ENCODE measurements around the gene IMPG2.

IMPG2 gene

GRCh38 chr3:101240719-101241399, 79.5 kb downstream of the IMPG2 start:
- DNase-seq (ENCODE audit: low read depth) = no peak

GRCh38 chr3:101235048-101235447, 85.3 kb downstream of the IMPG2 start:
- DNase-seq (ENCODE audit: low read depth) = no peak

GRCh38 chr3:101230618-101231017, 89.8 kb downstream of the IMPG2 start:
- DNase-seq (ENCODE audit: low read depth) = no peak

GRCh38 chr3:101229681-101230080, 90.7 kb downstream of the IMPG2 start:
- no peak for DNase-seq (ENCODE audit: low read depth)

- no peak for DNase-seq (ENCODE audit: low read depth)
Measured at GRCh38 chr3:101228441-101228840, 91.9 kb downstream of the IMPG2 start.

- no peak for DNase-seq (ENCODE audit: low read depth)
Measured at GRCh38 chr3:101224739-101225138, 95.6 kb downstream of the IMPG2 start.

GRCh38 chr3:101223016-101223415, 97.4 kb downstream of the IMPG2 start:
- DNase-seq (ENCODE audit: low read depth) = no peak

- no peak for DNase-seq (ENCODE audit: low read depth)
Measured at GRCh38 chr3:101219842-101220560, 100.4 kb downstream of the IMPG2 start.

- DNase-seq (ENCODE audit: low read depth) = no peak
Measured at GRCh38 chr3:101217472-101218245, 102.7 kb downstream of the IMPG2 start.

- peak; percentile 82 for DNase-seq (ENCODE audit: low read depth)
Measured at GRCh38 chr3:101216710-101217465, 103.5 kb downstream of the IMPG2 start.

- no peak for DNase-seq (ENCODE audit: low read depth)
Measured at GRCh38 chr3:101212730-101213129, 107.6 kb downstream of the IMPG2 start.

GRCh38 chr3:101204246-101204645, 116.1 kb downstream of the IMPG2 start:
- DNase-seq (ENCODE audit: low read depth) = no peak

- no peak for DNase-seq (ENCODE audit: low read depth)
Measured at GRCh38 chr3:101203411-101203810, 117.0 kb downstream of the IMPG2 start.

GRCh38 chr3:101202640-101203039, 117.7 kb downstream of the IMPG2 start:
- DNase-seq (ENCODE audit: low read depth) = no peak

- no peak for DNase-seq (ENCODE audit: low read depth)
Measured at GRCh38 chr3:101200461-101200860, 119.9 kb downstream of the IMPG2 start.

GRCh38 chr3:101195951-101196713, 124.2 kb downstream of the IMPG2 start:
- peak; percentile 68 for DNase-seq (ENCODE audit: low read depth)

GRCh38 chr3:101194392-101194791, 126.0 kb downstream of the IMPG2 start:
- no peak for DNase-seq (ENCODE audit: low read depth)

- DNase-seq (ENCODE audit: low read depth) = no peak
Measured at GRCh38 chr3:101193957-101194356, 126.4 kb downstream of the IMPG2 start.

- no peak for DNase-seq (ENCODE audit: low read depth)
Measured at GRCh38 chr3:101189796-101190195, 130.6 kb downstream of the IMPG2 start.

GRCh38 chr3:101189176-101189575, 131.2 kb downstream of the IMPG2 start:
- no peak for DNase-seq (ENCODE audit: low read depth)

GRCh38 chr3:101185341-101185740, 135.0 kb downstream of the IMPG2 start:
- DNase-seq (ENCODE audit: low read depth) = no peak

All from stromal cell of bone marrow (primary cell).